Measurements from ENCODE around the gene BCL7A.

DNA sequence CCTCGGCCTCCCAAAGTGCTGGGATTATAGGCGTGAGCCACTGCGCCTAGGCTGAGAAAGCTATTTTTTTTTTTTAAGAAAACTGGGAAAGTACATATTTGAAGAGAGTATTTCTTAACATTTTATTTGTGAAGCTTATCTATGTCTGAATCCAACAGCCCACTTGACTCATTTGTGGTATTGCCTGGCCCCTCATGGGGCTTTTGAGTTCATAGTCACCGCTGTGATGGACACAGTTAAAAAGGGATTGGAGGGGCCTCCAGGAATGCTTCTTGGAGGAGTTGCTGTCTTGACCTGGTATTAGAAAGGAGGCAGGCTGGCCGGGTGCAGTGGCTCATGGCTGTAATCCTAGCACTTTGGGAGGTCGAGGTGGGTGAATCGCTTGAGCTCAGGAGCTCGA lies 26.5 kb downstream of the BCL7A start:
- no peak for TF ChIP-seq TCF7L2 (IDR thresholded peaks at IDR 0.05; ENCODE audit: low read depth, low read length)
- no peak for TF ChIP-seq SIN3A (IDR thresholded peaks at IDR 0.05; ENCODE audit: borderline replicate concordance, insufficient read depth, low read depth, low read length)
- no peak for TF ChIP-seq CTCF (IDR thresholded peaks at IDR 0.05)
- no peak for TF ChIP-seq POLR2AphosphoS5 (IDR thresholded peaks at IDR 0.05; ENCODE audit: low read depth, low read length)

Data from Panc1 (cell line).